ENCODE measurements around the gene HHAT.

The HHAT gene

DNA sequence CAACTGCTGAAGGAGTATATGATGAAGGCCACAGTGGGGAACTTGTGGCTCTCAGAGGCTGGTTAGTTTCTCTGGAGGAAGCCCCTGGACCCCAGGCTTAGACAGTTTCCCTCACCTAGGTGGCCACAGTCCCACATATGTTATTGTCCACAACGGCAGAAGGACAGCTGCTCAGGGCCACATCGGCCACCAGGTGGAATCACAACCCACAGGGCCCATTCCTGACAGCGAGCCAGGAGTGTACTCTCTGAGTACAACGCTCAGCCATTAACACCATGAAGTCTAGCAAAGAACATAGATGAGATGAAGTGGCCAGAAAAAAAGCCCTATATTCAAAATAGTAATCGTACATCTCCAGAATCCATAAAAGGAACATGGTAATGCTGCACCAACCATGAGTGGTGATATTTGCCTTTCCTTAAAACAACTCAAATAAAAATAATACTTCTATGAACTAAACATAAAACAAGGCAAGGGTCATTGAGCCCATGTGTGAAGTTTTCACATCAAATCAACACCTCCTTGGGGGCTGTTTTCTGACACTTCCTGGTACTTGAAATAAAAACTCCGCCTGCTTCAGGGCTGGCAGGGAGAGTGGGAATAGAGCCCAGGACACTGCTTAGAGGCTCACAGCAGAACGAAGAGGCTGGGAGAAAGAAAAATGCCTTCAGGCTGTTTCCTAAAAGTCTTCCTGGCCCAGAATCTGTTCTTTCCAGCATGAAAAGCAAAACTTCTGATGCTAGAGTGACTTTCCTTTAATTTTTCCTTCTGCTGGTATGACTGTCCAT is 383.3 kb downstream of the HHAT start:
- TF ChIP-seq, protein P1, sequence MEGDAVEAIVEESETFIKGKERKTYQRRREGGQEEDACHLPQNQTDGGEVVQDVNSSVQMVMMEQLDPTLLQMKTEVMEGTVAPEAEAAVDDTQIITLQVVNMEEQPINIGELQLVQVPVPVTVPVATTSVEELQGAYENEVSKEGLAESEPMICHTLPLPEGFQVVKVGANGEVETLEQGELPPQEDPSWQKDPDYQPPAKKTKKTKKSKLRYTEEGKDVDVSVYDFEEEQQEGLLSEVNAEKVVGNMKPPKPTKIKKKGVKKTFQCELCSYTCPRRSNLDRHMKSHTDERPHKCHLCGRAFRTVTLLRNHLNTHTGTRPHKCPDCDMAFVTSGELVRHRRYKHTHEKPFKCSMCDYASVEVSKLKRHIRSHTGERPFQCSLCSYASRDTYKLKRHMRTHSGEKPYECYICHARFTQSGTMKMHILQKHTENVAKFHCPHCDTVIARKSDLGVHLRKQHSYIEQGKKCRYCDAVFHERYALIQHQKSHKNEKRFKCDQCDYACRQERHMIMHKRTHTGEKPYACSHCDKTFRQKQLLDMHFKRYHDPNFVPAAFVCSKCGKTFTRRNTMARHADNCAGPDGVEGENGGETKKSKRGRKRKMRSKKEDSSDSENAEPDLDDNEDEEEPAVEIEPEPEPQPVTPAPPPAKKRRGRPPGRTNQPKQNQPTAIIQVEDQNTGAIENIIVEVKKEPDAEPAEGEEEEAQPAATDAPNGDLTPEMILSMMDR (IDR thresholded peaks at IDR 0.05; ENCODE audit: low read depth, low read length): no peak
- in situ Hi-C loops (cut with HindIII; ENCODE audit: low sequenced_read_pairs): no loop called here
- no peak overlapping the region for H3K4me3 ChIP-seq (ENCODE audit: low read depth, low read length)
- DNase-seq (ENCODE audit: low read depth, low spot score): no peak

DNA sequence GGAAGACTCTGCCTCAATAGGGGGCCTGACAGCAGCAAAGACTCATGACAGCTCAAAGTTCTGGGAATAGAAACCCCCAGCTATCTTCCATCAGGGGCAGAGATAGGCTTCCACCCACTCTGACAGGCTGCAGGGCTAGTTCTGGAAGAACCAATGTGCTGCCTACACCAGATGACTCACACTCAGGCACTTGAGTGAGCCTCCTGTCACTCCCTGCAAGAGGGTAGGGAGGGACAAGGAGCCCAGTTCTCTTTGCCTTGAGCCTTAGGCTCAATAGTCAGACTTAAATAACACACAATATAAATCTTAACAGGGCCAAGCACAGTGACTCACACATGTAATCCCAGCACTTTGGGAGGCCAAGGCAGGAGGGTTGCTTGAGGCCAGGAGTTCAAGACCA is 386.4 kb downstream of the HHAT start:
- DNase-seq (ENCODE audit: low read depth, low spot score): no peak
- TF ChIP-seq, protein P1 (IDR thresholded peaks at IDR 0.05; ENCODE audit: low read depth, low read length): no peak
- in situ Hi-C loops (cut with HindIII; ENCODE audit: low sequenced_read_pairs): no loop called here
- H3K4me3 ChIP-seq (ENCODE audit: low read depth, low read length): no peak overlapping the region

DNA sequence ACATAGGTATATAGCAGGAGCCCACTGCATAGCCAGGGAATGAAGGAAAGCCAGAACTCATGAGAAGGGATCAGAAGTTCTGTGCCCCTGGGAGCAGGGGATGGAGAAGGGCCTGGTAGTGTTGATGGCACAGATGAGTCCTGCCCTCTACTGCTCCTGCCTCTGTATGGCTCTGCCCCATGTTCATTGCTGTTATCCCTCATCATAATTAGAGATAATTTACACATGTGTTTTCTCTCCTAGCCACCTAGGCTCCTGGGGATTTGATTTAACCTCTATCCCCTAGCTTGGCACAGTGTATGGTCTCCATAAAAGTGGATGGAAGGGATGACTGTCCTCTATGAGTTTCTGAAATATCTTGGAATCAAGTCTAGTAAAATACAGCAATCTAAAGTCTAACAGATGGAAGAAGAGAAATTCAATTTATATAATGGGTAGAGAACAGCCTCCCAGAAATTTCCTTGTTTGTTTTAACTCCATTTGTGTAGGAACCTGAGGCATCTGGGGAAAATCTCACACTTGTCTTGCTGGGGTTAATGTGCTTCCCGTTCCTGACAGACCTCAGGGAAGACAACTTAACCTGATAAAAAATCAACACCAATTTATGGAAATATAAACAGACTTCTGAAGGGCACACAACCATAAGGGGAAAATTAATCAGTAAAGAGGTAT is 393.8 kb downstream of the HHAT start:
- TF ChIP-seq, protein P1 (IDR thresholded peaks at IDR 0.05; ENCODE audit: low read depth, low read length): no peak
- no peak for DNase-seq (ENCODE audit: low read depth, low spot score)
- in situ Hi-C loops (cut with HindIII; ENCODE audit: low sequenced_read_pairs): no loop called here
- H3K4me3 ChIP-seq (ENCODE audit: low read depth, low read length): no peak overlapping the region

DNA sequence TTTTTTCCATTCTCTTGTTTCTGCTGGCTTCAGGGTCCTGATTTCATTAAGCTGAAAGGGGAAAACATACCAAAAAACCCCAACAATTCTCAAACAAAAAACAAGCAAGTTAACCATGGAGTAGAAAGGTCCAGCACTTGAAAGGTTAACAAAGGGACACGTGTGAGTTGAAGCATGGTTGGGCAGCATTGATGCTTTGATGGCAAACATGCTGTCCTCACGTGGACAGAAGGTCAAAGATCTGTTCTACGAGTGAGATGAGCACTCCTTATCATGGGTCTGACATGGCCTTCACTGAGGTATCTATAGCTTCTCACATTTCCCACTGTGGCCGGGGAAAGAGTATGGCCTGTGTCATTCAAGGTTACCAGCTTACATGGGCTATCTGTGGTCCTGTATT is 394.9 kb downstream of the HHAT start:
- DNase-seq (ENCODE audit: low read depth, low spot score): no peak
- TF ChIP-seq, protein P1 (IDR thresholded peaks at IDR 0.05; ENCODE audit: low read depth, low read length): no peak
- in situ Hi-C loops (cut with HindIII; ENCODE audit: low sequenced_read_pairs): no loop called here
- H3K4me3 ChIP-seq (ENCODE audit: low read depth, low read length): no peak overlapping the region

DNA sequence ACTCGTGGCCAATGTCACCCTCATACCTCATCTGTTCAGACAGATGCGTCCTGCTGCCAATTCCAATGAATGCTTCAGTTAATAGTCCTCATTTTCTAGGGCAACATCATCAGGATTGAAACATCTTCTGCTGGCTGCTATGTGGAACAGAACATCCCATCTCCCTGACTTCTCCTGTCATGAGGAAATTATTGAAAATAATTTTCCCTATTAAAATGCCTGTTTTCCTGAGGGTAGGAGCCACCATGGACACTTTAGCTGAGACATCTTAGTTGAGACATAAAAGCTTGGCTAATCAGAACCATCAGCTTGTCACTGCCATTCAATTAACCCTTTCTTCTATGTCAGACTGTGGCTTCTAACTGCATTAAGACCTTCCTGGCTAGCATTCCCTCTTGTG is 396.1 kb downstream of the HHAT start:
- no peak for DNase-seq (ENCODE audit: low read depth, low spot score)
- in situ Hi-C loops (cut with HindIII; ENCODE audit: low sequenced_read_pairs): no loop called here
- TF ChIP-seq, protein P1 (IDR thresholded peaks at IDR 0.05; ENCODE audit: low read depth, low read length): no peak

More for the DNA sequence above, 396.1 kb downstream of the HHAT start:
- H3K4me3 ChIP-seq (ENCODE audit: low read depth, low read length): no peak overlapping the region
